Glomerular visceral epithelial cell (primary cell): Measurements from ENCODE around the gene SORCS2.
A peak's percentile ranks its signal among the peaks of the same experiment; 100 is the strongest.
"Not testable (repeated sequence)": the region's sequence is repeated elsewhere in the genome, so short reads cannot be mapped to it uniquely, and the experiment has no call there.

Experiments
- DNase-seq: peaks from one replicate; pipeline ENCODE4 v3.0.0-alpha.2; 2016; ENCODE audit errors: extremely low spot score

Gene SORCS2

DNA sequence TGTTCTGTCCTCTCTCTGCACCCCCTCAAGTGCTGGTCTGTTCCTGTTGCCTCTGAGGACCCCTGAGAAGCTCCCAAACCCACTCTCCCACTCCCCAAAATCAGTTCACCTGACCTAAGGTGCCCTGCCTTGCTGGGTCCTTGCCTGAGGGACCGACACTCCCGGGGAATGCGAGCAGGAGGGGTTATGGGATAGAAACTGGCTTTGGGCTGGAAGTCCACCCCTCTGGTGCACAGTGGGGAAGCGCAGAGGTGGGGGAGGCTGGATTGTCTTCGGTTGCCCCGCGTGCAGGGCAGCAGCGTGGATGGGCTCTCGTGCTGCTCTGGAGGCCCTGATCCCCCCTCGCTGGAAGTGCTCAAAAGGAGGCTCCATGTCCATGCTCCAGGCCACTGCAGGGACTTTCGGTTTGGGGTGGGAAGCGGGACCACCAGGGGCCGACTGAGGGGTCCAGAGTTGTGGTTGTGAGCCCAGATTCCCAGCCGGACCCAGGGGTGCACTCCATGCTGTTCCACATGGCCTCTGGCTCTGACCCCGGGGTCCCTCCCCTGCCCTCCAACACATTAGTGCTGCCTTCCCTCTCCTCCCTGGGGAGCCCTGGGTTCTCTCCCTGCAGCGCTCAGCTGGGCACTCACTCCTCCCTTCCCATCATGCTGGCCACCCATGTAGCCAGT lies 7.6 kb downstream of the SORCS2 start:
- DNase-seq: no peak

- DNase-seq: no peak
Measured at GRCh38 chr4:7200801-7201200, 8.5 kb downstream of the SORCS2 start.

DNA sequence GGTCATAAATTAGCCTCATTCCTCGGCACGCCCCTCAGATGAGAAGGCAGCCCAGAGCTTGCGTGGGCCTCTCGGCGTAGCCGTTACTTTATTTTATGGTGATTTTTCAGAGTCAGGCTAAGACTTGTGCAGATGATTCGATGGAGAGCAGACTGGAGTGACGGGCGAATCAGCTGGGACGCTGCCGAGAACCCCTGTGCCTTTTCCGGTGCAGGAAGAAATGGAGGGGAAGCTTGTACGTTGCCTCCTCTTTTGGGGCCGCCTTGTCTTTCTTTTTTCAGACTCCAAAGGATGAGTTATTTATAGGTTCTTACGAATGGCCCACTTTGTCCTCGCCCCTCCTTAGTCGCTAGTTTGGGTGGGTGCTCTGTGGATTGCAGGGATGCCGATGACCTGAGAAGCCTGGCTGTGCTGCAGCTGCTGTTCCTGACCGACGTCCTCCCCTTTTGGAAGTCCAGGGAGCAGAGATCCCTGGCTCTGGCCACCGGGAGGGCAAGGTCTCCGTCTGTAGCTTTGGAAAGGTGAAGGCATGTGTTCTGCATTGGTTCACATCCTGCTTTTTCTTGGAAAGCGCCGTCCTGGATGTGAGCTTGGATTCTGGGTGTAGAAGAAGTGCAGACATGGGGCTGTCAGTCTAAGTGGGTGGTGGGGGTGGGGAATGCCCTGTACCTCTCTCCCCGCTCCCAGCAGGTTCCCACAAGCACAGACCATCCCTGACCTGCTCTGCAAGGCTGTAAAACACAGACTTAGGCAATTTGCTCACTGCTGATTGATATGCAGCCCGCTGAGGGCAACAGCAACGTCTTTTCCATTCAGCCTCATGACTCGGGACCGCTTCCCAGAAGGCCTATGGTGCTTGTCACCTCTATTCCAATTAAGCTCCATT lies 9.3 kb downstream of the SORCS2 start:
- no peak for DNase-seq

DNA sequence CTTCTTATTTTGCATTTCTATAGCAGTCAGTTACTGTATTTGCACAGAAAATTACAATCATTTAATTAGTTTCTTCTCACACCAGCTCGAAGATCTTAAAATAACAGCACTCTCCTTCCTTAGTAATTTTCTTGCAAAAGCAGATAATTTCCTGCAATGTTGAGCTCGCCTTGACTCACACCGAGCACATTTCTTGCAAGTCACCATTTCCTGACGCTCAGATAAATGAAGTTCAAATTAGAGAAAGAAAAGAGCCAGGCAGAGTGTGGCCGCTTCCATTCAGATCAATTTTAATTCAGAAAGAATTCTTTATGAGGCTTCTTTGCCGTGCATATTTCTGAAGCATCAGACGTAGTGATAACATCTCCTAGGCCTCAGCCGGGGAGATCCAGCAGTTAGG lies 10.1 kb downstream of the SORCS2 start:
- no peak for DNase-seq

- no peak for DNase-seq
Measured at GRCh38 chr4:7204656-7205387, 12.5 kb downstream of the SORCS2 start.

DNA sequence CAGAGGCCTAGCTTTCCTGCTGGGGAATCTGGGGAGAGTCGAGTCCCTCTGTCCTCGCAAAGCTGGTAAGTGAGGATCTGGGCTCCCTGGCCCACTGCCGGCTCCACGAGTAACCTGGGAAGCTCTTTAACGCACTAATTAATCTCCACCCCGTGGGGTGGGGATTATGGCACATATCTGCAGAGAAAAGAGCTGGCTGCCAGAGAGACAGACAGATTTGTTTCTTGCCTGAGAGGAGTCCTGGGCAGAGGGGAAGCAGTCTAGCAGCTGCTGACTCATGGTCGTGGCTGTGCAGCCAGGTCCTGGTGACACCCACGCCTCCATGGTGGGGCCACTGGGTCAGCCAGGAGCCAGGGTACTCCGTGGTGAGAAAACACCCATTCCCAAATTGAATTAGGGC lies 14.0 kb downstream of the SORCS2 start:
- DNase-seq: peak; percentile 66

- peak; percentile 91 for DNase-seq
Measured at GRCh38 chr4:7206911-7207567, 14.7 kb downstream of the SORCS2 start.

DNA sequence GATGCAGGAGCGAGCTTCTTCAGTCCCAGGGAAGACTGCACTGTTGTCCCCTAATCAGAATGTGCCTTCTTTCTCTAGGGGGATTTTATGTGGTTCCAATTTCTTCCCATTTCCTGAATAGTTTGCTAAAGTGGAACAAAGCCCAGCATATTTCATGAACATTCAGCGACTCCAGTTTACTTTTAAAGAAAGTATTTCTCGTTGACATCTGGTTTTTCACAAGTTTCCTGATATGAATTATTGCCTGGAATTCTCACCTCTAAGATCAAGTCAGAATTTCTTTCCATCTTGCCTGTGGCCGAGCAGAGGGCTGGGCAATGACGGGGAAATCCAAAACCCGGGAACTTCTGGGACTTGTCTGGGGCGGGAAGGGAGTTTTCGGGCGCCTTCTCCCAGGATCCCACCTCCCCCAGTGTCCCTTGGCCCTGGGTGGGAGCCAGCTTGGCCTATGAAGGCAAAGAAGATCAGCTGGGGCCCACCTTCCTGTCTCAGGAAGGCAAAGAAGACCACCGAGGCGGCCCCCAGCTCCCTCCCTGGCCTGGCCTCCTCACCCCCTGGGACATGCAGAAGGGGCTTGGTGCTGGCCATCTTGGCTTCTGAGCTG lies 15.4 kb downstream of the SORCS2 start:
- DNase-seq: no peak

GRCh38 chr4:7208509-7209451 lies 16.4 kb downstream of the SORCS2 start:
- no peak for DNase-seq

DNA sequence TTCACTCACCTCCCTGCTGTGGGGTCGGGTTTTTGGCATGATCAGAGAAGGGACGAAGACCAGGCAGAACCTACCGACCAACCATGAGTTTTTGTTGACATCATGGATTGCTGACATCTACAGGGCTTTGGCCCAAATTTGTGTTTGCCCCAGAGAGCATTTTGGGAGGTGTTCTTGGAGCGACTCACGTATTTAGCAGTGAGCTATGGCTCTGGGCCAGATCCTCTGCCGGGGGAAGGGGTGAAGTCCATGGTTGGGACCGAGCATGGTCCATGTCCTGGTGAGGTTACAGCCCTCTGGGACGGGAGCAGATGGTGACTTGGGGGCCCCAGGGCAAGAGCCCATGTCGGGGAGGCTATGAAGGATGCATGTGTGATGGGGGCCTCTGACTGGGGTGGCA lies 17.4 kb downstream of the SORCS2 start:
- DNase-seq: no peak

GRCh38 chr4:7210824-7211223 lies 18.5 kb downstream of the SORCS2 start:
- DNase-seq: peak; percentile 88

DNA sequence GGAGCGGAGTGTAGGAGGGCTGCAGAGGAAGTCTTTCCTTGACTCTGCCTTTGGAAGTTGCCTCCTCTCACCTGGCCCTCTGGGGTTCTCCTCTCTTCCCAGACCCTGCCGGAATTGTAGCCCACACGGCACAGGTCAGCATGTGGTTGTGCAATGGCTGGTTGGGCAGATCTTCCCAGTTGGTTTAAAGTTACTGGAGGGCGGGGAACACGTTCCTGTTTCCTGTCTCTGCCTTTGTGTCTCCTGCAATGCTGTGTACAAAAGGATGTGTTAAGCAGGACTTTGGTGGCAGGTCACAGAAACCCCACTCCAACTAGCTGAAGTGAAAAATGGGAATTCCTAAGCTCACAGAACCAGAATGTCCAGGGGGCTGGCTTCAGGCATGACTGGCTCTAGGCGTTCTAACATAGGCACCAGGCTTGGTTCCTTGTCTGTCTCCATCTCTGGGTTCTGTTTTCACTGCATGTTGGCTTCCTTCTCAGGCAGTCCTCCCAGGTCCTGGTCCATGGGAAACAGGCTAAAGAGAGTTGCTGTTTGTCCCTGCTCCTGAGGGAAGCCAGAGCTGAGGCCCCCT lies 19.9 kb downstream of the SORCS2 start:
- no peak for DNase-seq

GRCh38 chr4:7212921-7213320 lies 20.6 kb downstream of the SORCS2 start:
- DNase-seq: no peak

DNA sequence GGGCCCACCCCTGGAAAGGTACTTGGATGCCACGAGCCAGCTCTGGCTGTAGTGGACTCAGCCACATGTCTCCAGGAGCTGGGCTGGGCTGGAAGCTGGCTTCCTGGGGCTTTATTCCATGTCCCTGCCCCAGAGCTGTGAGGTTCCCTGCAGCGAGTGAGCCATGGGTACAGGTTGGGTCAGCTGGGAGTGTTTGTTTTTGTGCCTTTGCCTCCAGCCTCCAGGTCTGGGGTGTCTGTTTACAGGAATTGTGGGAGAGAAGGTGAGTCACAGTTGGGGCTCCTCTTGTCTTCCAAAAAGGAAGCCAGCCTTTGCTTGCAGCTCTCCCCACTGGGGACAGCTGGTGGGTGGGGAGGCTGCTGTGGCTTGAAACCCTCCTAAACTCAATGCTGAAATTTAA lies 21.5 kb downstream of the SORCS2 start:
- no peak for DNase-seq

- no peak for DNase-seq
Measured at GRCh38 chr4:7214359-7214758, 22.0 kb downstream of the SORCS2 start.

DNA sequence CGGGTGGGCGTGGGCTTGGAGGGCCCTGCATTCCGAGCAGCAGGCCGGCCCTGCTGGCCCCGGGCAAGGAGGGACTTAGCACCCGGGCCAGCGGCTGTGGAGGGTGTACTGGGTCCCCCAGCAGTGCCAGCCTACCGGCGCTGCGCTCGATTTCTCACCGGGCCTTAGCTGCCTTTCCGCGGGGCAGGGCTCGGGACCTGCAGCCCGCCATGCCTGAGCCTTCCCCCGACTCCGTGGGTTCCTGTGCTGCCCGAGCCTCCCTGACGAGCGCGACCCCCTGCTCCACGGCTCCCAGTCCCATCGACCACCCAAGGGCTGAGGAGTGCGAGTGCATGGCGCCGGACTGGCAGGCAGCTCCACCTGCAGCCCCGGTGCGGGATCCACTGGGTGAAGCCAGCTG lies 22.8 kb downstream of the SORCS2 start:
- DNase-seq: not testable (repeated sequence)

GRCh38 chr4:7217039-7217438 lies 24.7 kb downstream of the SORCS2 start:
- DNase-seq: no peak

- DNase-seq: peak; percentile 35
Measured at GRCh38 chr4:7217474-7218321, 25.4 kb downstream of the SORCS2 start.

GRCh38 chr4:7218686-7219085 lies 26.3 kb downstream of the SORCS2 start:
- DNase-seq: peak; percentile 41
